HPDE6-E6E7 (cell line): ENCODE results near the gene IGF2.

Experiments
- DNase-seq: peaks from one replicate; pipeline ENCODE4 v3.0.0; 2011; ENCODE audit warnings: missing footprints; ENCODE audit errors: extremely low spot score

Gene IGF2

DNA sequence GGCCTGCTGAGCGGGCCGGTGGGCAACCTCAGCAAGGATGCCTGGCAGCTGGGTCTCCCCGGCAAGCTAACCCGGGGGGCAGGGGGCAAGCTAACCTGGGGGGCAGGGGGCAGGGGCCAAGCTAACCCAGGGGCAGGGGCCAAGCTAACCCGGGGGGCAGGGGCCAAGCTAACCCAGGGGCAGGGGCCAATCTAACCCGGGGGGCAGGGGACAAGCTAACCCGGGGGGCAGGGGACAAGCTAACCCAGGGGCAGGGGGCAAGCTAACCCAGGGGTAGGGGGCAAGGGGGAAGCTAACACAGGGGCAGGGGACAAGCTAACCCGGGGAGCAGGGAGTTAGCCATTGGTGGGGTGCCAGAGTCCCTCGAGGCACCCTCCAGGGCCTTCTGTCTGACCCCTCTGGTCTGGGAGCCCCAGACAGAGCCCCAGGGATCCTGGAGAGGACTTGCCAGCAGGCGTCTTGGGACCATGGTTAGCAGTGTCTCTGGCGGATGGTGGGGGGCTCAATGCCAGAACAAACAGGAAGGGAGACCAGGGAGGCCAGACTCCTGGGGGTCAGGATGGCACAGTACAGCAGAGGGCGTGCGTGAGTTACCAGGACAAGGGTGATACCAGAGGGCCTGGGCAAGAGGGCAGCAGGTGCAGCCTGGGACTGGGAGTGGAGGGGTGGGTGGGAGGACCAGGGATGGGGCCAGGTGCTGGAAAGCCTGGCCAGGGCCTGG lies 16.1 kb downstream of the IGF2 start:
- DNase-seq: no peak

DNA sequence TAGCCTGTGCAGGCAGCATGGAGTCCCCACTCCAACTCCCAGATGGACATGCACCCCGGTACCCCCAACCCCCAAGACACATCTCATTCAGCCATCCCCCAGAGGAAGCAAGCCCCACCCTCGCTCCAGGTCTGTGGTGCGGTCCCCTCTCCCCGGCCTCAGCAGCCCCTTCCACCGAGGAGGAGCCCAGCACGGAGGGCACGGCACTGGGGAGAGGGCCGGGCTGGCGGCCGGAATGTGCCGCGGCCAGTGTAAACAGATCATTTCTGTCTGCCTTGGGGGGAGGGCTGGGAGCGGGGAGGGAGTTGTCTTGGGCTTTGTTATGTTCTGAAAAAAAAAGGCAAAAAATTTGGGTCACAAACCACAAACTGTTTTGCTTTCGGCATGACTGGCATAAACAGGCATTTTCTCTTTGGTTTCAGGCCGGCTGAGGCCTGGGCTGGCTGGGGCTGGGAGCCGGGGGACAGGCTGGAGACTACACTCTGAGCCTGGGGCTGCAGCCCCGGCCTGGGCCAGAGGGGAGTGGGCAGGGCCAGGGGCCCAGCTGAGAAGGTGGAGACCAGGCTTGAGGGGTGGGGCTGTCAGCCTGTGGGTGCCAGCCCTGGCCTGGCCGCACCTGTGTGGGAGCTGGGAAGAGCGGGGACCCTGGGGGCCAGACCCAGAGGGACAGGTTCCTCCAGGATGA lies 16.8 kb downstream of the IGF2 start:
- no peak for DNase-seq

- no peak for DNase-seq
Observed at GRCh38 chr11:2121227-2122130, 17.7 kb downstream of the IGF2 start.

DNA sequence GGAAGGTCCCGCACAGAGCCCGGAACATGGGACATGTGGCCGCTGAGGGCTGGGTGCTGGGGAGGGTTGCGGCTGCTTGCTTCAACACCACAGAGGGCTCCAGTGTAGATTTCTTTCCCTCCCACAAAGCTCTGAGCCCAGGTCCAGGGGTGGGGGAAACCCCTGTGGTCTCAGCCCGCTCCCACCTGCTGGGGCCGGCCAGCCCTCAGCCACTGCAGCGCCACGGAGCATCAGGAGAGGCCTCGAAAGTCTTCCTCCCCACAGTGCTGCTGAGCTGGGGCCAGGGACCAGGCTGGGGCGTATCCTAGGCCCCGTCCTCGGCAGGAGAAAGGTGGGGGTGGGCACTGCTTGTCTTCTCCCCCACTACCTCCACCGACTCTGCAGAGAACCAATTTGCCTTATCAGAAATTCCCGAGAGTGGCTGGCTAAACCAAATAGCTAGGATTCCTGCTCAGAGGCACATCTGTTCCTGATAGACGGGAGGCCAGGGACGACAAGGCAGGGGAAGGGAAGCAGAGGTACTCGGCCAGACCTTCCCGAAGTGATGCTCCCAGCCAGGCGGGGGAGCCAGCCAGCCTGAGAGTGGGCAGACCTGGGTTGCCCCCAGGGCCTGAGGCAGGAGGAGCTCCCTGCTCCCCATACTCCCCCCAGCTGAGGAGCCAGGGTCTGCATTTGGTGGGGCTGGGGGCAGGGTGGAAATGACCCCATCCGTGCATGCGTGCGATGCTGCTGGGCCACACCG lies 18.7 kb downstream of the IGF2 start:
- DNase-seq: no peak

DNA sequence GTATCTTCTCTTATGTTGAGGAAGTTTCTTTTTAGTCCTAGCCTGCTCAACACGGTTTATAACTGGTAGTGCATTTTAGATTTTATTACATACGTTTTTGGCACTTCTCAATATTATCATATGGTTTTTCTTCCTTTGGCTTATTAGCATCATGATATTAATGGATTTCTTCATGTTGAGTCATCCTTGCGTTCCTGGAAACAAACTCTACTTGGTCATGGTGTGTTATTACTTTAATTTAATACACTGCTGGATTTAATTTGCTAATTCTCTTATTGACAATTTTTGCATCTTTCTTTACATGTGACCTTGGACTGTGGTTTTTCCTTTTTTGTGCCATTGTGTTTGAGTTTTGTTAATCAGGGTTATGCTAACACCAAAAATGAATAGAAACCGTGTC lies 20.5 kb downstream of the IGF2 start:
- DNase-seq: no peak

DNA sequence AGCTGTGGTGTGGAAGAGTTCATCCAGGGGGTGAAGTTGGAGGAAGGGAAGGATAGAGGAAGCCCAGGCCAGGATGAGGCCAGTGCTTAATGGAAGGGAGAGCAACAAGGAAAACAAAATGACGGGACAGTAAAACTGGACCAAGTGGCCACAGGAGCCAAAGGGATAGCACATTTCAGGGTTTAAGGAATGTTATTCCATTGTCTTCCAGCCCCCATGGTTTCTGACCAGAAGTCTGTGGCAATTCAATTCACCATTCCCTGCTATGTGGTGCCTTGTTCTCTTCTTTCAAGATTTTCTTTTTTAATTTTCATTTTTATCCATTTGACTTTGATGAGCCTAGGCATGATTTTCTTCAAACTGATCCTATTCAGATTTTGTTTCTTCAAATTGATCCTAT lies 22.5 kb downstream of the IGF2 start:
- DNase-seq: no peak

DNA sequence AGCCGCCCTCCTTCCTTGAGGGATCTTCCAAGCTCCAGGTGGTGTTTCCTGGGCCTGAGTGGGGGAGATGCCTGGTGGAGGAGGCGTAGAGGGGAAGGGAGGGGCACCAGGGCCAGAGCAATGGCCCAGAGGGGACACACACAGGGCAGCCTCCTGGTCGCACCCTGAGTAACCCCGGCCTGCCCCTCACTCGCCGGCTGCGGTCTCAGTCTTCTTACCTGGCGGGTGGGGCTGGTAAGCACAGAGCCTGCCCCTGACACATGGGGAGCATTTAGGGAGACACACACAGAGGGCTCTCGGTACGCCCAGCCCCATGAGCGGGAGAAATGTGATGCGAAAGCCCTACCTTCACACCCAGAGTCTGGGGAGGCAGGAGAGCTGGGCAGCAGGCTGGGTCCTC lies 23.9 kb downstream of the IGF2 start:
- no peak for DNase-seq

GRCh38 chr11:2114430-2115241 lies 24.6 kb downstream of the IGF2 start:
- DNase-seq: no peak

DNA sequence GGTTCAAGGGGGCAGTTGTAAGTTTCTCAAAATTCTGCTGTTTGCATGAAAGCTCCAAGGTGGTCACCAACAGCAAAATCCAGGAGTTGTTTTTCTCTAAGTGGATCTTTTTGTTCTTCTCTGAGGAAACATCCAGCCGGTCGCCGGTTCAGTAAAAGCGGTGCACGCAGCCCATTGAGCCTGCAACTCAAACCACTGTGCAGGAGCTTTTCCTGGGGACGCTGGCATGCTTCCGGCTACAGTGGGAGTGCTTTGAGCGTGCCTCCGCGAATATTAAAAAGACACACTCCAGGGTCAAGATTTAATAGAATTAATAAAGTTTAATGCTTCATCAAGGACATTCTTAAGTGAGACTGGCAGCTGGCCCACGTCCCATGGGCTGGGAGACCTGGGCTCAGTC lies 25.4 kb downstream of the IGF2 start:
- DNase-seq: no peak

GRCh38 chr11:2110521-2110920 lies 28.7 kb downstream of the IGF2 start:
- DNase-seq: no peak

GRCh38 chr11:2109541-2110019 lies 29.6 kb downstream of the IGF2 start:
- DNase-seq: no peak

- DNase-seq: no peak
Observed at GRCh38 chr11:2108675-2109491, 30.3 kb downstream of the IGF2 start.

GRCh38 chr11:2107941-2108630 lies 31.1 kb downstream of the IGF2 start:
- no peak for DNase-seq

DNA sequence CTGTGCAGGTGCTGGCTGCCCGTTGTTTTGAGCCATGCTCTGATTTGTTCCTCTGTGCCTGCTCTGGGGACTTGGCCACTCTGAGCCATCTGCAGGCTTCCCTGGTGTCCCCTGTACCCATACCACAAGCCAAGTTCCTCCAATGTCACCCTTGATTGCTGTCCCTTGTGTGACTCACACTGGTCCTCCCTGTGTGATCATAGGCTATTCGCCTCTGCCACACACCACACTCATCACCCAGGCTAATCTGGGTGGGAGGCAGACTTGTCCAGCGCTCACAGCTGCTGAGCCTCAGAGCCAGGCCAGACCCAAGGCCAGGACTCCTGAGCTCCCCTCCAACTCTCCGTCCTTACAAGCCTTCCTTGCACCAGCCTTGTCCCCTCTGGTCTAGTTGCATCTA lies 31.7 kb downstream of the IGF2 start:
- DNase-seq: no peak

DNA sequence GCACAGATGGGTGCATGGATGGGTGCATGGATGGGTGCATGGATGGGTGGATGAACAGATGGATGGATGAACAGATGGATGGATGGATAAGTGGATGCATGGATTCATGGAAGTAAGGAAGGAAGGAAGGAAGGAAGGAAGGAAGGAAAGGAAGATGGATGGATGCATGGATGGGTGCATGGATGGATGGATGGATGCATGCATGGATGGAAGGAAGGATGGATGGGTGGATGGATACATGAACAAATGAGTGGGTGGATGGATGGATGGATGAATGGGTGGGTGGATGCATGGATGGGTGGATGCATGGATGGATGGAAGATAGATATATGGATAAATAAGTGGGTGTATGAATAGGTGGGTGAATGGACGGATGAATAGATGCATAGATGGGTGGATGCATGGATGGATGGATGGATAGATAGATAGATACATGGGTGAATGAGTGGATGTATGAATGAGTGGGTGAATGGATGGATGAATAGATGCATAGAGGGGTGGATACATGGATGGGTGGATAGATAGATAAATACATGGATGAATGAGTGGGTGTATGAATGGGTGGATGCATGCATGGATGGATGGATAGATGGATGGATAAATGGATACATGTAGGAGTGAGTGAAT lies 32.5 kb downstream of the IGF2 start:
- DNase-seq: no peak

- no peak for DNase-seq
Observed at GRCh38 chr11:2105511-2105910, 33.7 kb downstream of the IGF2 start.

DNA sequence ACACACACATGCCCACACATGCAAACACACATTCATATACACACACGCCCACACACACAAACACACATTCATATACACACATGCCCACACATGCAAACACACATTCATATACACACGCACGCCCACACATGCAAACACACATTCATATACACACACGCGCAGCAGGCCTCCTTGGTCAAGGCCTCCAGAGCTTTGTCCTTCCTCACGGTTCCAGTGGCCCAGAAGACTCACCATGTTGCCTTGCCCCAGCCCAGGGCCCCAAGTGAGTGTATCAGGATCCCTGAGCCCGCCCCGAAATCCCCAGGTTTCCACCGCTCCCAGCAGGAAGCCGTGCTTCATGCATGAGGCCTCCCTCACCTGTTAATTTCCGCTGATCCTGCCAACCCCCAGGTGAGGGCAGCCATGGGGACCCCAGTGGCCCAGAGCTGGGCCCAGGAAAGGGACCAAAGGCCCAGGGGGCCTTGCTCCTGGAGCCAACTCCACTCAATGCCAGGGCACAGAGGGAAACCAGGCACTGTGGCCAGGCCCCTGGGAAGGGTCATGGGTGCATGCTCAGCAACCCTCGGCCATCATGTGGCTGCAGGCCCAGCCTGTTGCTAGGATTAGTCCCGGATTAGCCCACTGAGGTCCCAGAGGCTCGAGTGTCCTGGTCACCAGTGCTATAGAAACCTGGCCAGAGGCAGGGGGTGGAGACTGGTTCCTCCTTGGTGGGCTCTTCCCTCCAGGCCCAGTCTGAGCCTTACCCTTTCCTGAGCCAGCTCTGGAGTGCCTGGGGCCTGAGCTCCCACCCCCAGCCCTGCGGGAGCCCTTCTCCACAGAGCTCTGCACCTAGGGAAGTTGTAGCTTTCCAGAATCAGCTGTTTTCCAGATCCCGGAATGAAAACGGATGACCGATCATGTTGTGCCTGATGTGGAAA lies 34.4 kb downstream of the IGF2 start:
- DNase-seq: no peak
